Effector CD8-positive, alpha-beta T cell (primary cell): ENCODE data around the gene WDFY2.
"Not testable (repeated sequence)": the region's sequence is repeated elsewhere in the genome, so short reads cannot be mapped to it uniquely, and the experiment has no call there.

Experiments used
- DNase-seq: peaks from one replicate; lab custom pipeline; 2025; lab: John Stamatoyannopoulos, UW
- total RNA-seq, 4 experiments: gene quantifications; one replicate each; lab custom pipeline; 2026; lab: John Stamatoyannopoulos, UW

WDFY2 gene
- 31.0 to 61.4 (median 46.3) reads per million in 4 experiments for total RNA-seq

- peak; percentile 99 for DNase-seq
Observed at GRCh38 chr13:51583875-51584730, at the start of gene WDFY2. TSS of gene WDFY2 (plus strand) at chr13:51584462. CDS start at chr13:51584688, 226 bp downstream.

GRCh38 chr13:51538591-51539179, 45.6 kb upstream of the WDFY2 start:
- no peak for DNase-seq

- no peak for DNase-seq
Observed at GRCh38 chr13:51539887-51540286, 44.4 kb upstream of the WDFY2 start.

GRCh38 chr13:51541037-51541436, 43.2 kb upstream of the WDFY2 start:
- DNase-seq: no peak

- no peak for DNase-seq
Observed at GRCh38 chr13:51541809-51542258, 42.4 kb upstream of the WDFY2 start.

GRCh38 chr13:51542346-51543242, 41.7 kb upstream of the WDFY2 start:
- DNase-seq: no peak

GRCh38 chr13:51545446-51545845, 38.8 kb upstream of the WDFY2 start:
- not testable (repeated sequence) for DNase-seq

- no peak for DNase-seq
Observed at GRCh38 chr13:51547425-51548176, 36.7 kb upstream of the WDFY2 start.

- DNase-seq: no peak
Observed at GRCh38 chr13:51549050-51549449, 35.2 kb upstream of the WDFY2 start.

GRCh38 chr13:51549593-51549992, 34.7 kb upstream of the WDFY2 start:
- no peak for DNase-seq

- no peak for DNase-seq
Observed at GRCh38 chr13:51550151-51550550, 34.1 kb upstream of the WDFY2 start.

GRCh38 chr13:51551416-51551815, 32.8 kb upstream of the WDFY2 start:
- no peak for DNase-seq

GRCh38 chr13:51552027-51552426, 32.2 kb upstream of the WDFY2 start:
- DNase-seq: no peak

- DNase-seq: no peak
Observed at GRCh38 chr13:51553531-51553930, 30.7 kb upstream of the WDFY2 start.

- DNase-seq: no peak
Observed at GRCh38 chr13:51556740-51557139, 27.5 kb upstream of the WDFY2 start.

- no peak for DNase-seq
Observed at GRCh38 chr13:51557438-51557837, 26.8 kb upstream of the WDFY2 start.

GRCh38 chr13:51557875-51558612, 26.2 kb upstream of the WDFY2 start:
- no peak for DNase-seq

- no peak for DNase-seq
Observed at GRCh38 chr13:51559946-51560735, 24.1 kb upstream of the WDFY2 start.

- DNase-seq: no peak
Observed at GRCh38 chr13:51562011-51562671, 22.1 kb upstream of the WDFY2 start.
